ENCODE data around the gene SASH1. TPM values are rescaled to one million over a fixed set of nuclear protein-coding genes. Genes with fewer than 3 reads are reported as not detected.

The SASH1 gene
- total RNA-seq, 1 experiment from 2014 or later: 6.6 TPM

DNA sequence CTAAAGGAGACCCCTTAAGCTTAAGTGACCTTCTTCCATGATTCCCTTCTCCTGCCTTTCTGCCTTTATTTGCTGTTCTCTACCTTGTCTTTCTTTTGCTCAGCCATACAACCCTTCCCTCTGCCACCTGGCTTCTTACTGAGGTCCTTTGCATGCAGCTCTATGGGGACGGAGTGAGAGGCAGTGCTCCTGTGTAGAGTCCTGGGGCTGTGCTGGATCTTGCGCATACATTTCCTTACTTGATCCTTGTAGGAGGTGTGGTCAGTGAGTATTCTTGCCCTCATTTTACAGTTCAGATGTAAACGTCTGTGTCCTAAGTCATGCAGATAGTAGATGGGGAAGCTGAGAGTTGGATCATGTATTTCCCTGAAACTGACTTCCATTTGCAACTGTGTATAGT lies 5.7 kb downstream of the SASH1 start:
- Histone ChIP-seq H3K27ac (ENCODE audit: low read length) (no peak overlapping the region), H3K4me3 (ENCODE audit: low read depth in 2 of 2, low read length in 2 of 2) (no peak overlapping the region), H3K9me3 (ENCODE audit: control insufficient read depth, insufficient read depth, low read depth, low read length) (no peaks in the 10 kb centered on the region), H3K36me3 (ENCODE audit: control insufficient read depth, insufficient read depth, low read length) (no peaks in the 10 kb centered on the region), H3K27me3 (ENCODE audit: control insufficient read depth, insufficient read depth, low read length) (no peaks in the 10 kb centered on the region), H3K4me1 (ENCODE audit: control insufficient read depth, insufficient read depth, low read length) (peaks cover 3% of the 10 kb centered on the region; the same call in 1 of the 2 replicates)
- TF ChIP-seq, protein P1, sequence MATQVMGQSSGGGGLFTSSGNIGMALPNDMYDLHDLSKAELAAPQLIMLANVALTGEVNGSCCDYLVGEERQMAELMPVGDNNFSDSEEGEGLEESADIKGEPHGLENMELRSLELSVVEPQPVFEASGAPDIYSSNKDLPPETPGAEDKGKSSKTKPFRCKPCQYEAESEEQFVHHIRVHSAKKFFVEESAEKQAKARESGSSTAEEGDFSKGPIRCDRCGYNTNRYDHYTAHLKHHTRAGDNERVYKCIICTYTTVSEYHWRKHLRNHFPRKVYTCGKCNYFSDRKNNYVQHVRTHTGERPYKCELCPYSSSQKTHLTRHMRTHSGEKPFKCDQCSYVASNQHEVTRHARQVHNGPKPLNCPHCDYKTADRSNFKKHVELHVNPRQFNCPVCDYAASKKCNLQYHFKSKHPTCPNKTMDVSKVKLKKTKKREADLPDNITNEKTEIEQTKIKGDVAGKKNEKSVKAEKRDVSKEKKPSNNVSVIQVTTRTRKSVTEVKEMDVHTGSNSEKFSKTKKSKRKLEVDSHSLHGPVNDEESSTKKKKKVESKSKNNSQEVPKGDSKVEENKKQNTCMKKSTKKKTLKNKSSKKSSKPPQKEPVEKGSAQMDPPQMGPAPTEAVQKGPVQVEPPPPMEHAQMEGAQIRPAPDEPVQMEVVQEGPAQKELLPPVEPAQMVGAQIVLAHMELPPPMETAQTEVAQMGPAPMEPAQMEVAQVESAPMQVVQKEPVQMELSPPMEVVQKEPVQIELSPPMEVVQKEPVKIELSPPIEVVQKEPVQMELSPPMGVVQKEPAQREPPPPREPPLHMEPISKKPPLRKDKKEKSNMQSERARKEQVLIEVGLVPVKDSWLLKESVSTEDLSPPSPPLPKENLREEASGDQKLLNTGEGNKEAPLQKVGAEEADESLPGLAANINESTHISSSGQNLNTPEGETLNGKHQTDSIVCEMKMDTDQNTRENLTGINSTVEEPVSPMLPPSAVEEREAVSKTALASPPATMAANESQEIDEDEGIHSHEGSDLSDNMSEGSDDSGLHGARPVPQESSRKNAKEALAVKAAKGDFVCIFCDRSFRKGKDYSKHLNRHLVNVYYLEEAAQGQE (IDR thresholded peaks at IDR 0.05; ENCODE audit: insufficient read depth in 1 of 2, low read depth in 2 of 2, low read length in 1 of 2): no peak
- TF ChIP-seq POLR2AphosphoS5 (IDR thresholded peaks at IDR 0.05; ENCODE audit: low read depth, low read length): no peak
- TF ChIP-seq, protein P2, sequence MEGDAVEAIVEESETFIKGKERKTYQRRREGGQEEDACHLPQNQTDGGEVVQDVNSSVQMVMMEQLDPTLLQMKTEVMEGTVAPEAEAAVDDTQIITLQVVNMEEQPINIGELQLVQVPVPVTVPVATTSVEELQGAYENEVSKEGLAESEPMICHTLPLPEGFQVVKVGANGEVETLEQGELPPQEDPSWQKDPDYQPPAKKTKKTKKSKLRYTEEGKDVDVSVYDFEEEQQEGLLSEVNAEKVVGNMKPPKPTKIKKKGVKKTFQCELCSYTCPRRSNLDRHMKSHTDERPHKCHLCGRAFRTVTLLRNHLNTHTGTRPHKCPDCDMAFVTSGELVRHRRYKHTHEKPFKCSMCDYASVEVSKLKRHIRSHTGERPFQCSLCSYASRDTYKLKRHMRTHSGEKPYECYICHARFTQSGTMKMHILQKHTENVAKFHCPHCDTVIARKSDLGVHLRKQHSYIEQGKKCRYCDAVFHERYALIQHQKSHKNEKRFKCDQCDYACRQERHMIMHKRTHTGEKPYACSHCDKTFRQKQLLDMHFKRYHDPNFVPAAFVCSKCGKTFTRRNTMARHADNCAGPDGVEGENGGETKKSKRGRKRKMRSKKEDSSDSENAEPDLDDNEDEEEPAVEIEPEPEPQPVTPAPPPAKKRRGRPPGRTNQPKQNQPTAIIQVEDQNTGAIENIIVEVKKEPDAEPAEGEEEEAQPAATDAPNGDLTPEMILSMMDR (IDR thresholded peaks at IDR 0.05): no peak
- no peak for TF ChIP-seq SIN3A (IDR thresholded peaks at IDR 0.05; ENCODE audit: borderline replicate concordance, insufficient read depth, low read depth, low read length)
- no peak for TF ChIP-seq TCF7L2 (IDR thresholded peaks at IDR 0.05; ENCODE audit: low read depth, low read length)
- ChIA-PET CTCF (no interaction called here), POLR2A (no interaction called here)
- no TSS peak for BruUV-seq (replicated peaks)
- in situ Hi-C loops (cut with HindIII; ENCODE audit: low pct_unique_long_range_greater_than_20kb, low sequenced_read_pairs): no loop called here
- no peak for DNase-seq (ENCODE audit: low read depth, low spot score)
- intact Hi-C loops (cut with micrococcal nuclease; ENCODE audit: unreplicated experiment): no loop called here
- ATAC-seq: no peak

DNA sequence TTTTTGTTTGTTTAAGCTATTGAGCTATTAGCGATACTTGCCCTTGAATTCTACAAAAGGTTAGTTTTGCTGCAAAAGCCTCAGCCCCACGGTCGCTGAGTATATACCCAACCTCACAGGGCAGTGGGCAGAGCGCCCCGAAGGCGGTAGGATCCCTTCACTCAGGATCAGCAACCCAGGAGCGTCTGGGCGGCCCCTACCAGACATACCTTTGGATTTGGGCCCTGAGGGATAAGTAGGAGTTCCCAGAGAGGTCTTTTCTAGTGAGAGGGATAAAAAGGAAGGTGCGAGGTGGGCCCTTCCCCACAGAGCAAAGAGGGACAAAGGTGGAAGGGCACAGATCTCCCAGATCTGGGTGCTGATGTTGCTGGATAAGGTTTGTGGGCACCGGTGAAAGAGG lies 6.1 kb downstream of the SASH1 start:
- Histone ChIP-seq H3K4me1 (ENCODE audit: control insufficient read depth, insufficient read depth, low read length) (no peaks in the 10 kb centered on the region), H3K9me3 (ENCODE audit: control insufficient read depth, insufficient read depth, low read depth, low read length) (no peaks in the 10 kb centered on the region), H3K4me3 (ENCODE audit: low read depth in 2 of 2, low read length in 2 of 2) (no peak overlapping the region), H3K27ac (ENCODE audit: low read length) (no peak overlapping the region), H3K36me3 (ENCODE audit: control insufficient read depth, insufficient read depth, low read length) (no peaks in the 10 kb centered on the region), H3K27me3 (ENCODE audit: control insufficient read depth, insufficient read depth, low read length) (no peaks in the 10 kb centered on the region)
- no peak for TF ChIP-seq SIN3A (IDR thresholded peaks at IDR 0.05; ENCODE audit: borderline replicate concordance, insufficient read depth, low read depth, low read length)
- no peak for TF ChIP-seq TCF7L2 (IDR thresholded peaks at IDR 0.05; ENCODE audit: low read depth, low read length)
- TF ChIP-seq, protein P2 (IDR thresholded peaks at IDR 0.05): no peak
- no peak for TF ChIP-seq POLR2AphosphoS5 (IDR thresholded peaks at IDR 0.05; ENCODE audit: low read depth, low read length)
- TF ChIP-seq, protein P1 (IDR thresholded peaks at IDR 0.05; ENCODE audit: insufficient read depth in 1 of 2, low read depth in 2 of 2, low read length in 1 of 2): no peak
- ATAC-seq: no peak
- no TSS peak for BruUV-seq (replicated peaks)
- in situ Hi-C loops (cut with HindIII; ENCODE audit: low pct_unique_long_range_greater_than_20kb, low sequenced_read_pairs) (no loop called here), intact Hi-C loops (cut with micrococcal nuclease; ENCODE audit: unreplicated experiment) (no loop called here)
- ChIA-PET CTCF (no interaction called here), POLR2A (no interaction called here)
- DNase-seq (ENCODE audit: low read depth, low spot score): no peak
